GM11168 (cell line): ENCODE measurements around the gene TBC1D4.
"Not testable (repeated sequence)": the region's sequence is repeated elsewhere in the genome, so short reads cannot be mapped to it uniquely, and the experiment has no call there.

ENCODE experiments used
- in situ Hi-C: fragments of 300-500 bp; cut with MboI; formaldehyde crosslinking; loops from one replicate; pipeline ENCODE4 v1.12.0; 2022; ENCODE audit warnings: low sequenced_read_pairs; ENCODE audit not compliant: unreplicated experiment

The TBC1D4 gene

GRCh38 chr13:75369981-75370380, 112.0 kb downstream of the TBC1D4 start:
- in situ Hi-C loops = loop anchor here (10.0 kb wide), 2 partner anchors 105 to 175 kb away; partner anchors contain the start of gene UCHL3

- in situ Hi-C loops = no loop called here
Observed at GRCh38 chr13:75368167-75368566, 113.8 kb downstream of the TBC1D4 start.

GRCh38 chr13:75366380-75367280, 115.3 kb downstream of the TBC1D4 start:
- in situ Hi-C loops = no loop called here

GRCh38 chr13:75365724-75366173, 116.2 kb downstream of the TBC1D4 start:
- in situ Hi-C loops = no loop called here

- in situ Hi-C loops = no loop called here
Observed at GRCh38 chr13:75364131-75364713, 117.7 kb downstream of the TBC1D4 start.

- in situ Hi-C loops = no loop called here
Observed at GRCh38 chr13:75363371-75363770, 118.6 kb downstream of the TBC1D4 start.

- in situ Hi-C loops = no loop called here
Observed at GRCh38 chr13:75362026-75362425, 119.9 kb downstream of the TBC1D4 start.

GRCh38 chr13:75360170-75360569, 121.8 kb downstream of the TBC1D4 start:
- in situ Hi-C loops = no loop called here

- in situ Hi-C loops = no loop called here
Observed at GRCh38 chr13:75359266-75359665, 122.7 kb downstream of the TBC1D4 start.

- in situ Hi-C loops = no loop called here
Observed at GRCh38 chr13:75357576-75358289, 124.2 kb downstream of the TBC1D4 start.

- in situ Hi-C loops = no loop called here
Observed at GRCh38 chr13:75356421-75356820, 125.5 kb downstream of the TBC1D4 start.

- in situ Hi-C loops = no loop called here
Observed at GRCh38 chr13:75355609-75356008, 126.4 kb downstream of the TBC1D4 start.

GRCh38 chr13:75353781-75354193, 128.2 kb downstream of the TBC1D4 start:
- in situ Hi-C loops = no loop called here

- in situ Hi-C loops = no loop called here
Observed at GRCh38 chr13:75352641-75353327, 129.2 kb downstream of the TBC1D4 start.

- in situ Hi-C loops = not testable (repeated sequence)
Observed at GRCh38 chr13:75351538-75351937, 130.4 kb downstream of the TBC1D4 start.

GRCh38 chr13:75347925-75348324, 134.0 kb downstream of the TBC1D4 start:
- in situ Hi-C loops = no loop called here

- in situ Hi-C loops = no loop called here
Observed at GRCh38 chr13:75347457-75347856, 134.5 kb downstream of the TBC1D4 start.

GRCh38 chr13:75345193-75345592, 136.8 kb downstream of the TBC1D4 start:
- in situ Hi-C loops = no loop called here

- in situ Hi-C loops = no loop called here
Observed at GRCh38 chr13:75341028-75341427, 140.9 kb downstream of the TBC1D4 start.

- in situ Hi-C loops = no loop called here
Observed at GRCh38 chr13:75339635-75340374, 142.2 kb downstream of the TBC1D4 start.
